Vagina (tissue), 2 donors: ENCODE measurements around the gene PTPRN2. TPM values are rescaled to one million over a fixed set of nuclear protein-coding genes. Genes with fewer than 3 reads are reported as not detected.

ENCODE experiments used
- DNase-seq, 2 donors: peaks; one replicate each; pipeline ENCODE4 v3.0.0-alpha.2; 2017; ENCODE audit errors: extremely low spot score in 2 of 2
- H3K27ac ChIP-seq: fragments of 200-600 bp; sonication (generic); one replicate; pipeline ENCODE4 v1.5.1; 2019
- H3K27me3 ChIP-seq: fragments of 200-600 bp; sonication (generic); one replicate; pipeline ENCODE4 v1.5.1; 2019
- H3K36me3 ChIP-seq, 2 donors: fragments of 200-600 bp; sonication (generic); one replicate each; pipeline ENCODE4 v1.5.1; 2017 to 2019
- H3K4me1 ChIP-seq: fragments of 200-600 bp; sonication (generic); one replicate; pipeline ENCODE4 v1.5.1; 2019
- H3K4me3 ChIP-seq, 2 donors: fragments of 200-600 bp; sonication (generic); 1 replicate in 1 of 2; 2 replicates in 1 of 2; pipeline ENCODE4 v1.5.1; 2016 to 2019
- H3K9me3 ChIP-seq: fragments of 200-600 bp; sonication (generic); one replicate; pipeline ENCODE4 v1.5.1; 2019
- POLR2A ChIP-seq, 2 donors: fragments of 450-650 bp; IDR thresholded peaks; one replicate each; pipeline ENCODE4 v1.6.1; 2017; ENCODE audit warnings: antibody characterized with exemption in 2 of 2, mild to moderate bottlenecking in 2 of 2, moderate library complexity in 2 of 2
- POLR2AphosphoS5 ChIP-seq, 2 donors: sonication (generic); formaldehyde crosslinking; IDR thresholded peaks; one replicate each; pipeline ENCODE4 v1.9.0; 2017; ENCODE audit warnings: antibody characterized with exemption in 2 of 2, mild to moderate bottlenecking in 2 of 2, low read depth in 1 of 2; ENCODE audit not compliant: insufficient read depth in 1 of 2
- intact Hi-C: fragments of 100-400 bp; cut with DNase I; formaldehyde crosslinking; loops from one replicate; pipeline ENCODE4 v1.15.1; 2023
- total RNA-seq: library from RNA; depleted of rRNA; stranded (reverse); fragments of >200 nt; gene quantifications from one replicate; pipeline ENCODE4 v1.2.3, GENCODE V29; 2016
- TF ChIP-seq, protein P1 (sequence below), 3 experiments: fragments of 450-650 bp in 2 of 3; fragments of 200-600 bp in 1 of 3; sonication (generic) in 1 of 3; IDR thresholded peaks; one replicate each; pipeline ENCODE4 v1.5.1; 2017 to 2019; ENCODE audit warnings: antibody characterized with exemption in 3 of 3, mild to moderate bottlenecking in 2 of 3, moderate library complexity in 2 of 3

Gene PTPRN2
- total RNA-seq, 1 donor from 2014 or later: 7.4 TPM

GRCh38 chr7:157865351-157866165, 722.1 kb downstream of the PTPRN2 start:
- no peaks in the 10 kb centered on the region for H3K9me3 ChIP-seq
- no peaks in the 10 kb centered on the region for H3K27me3 ChIP-seq
- H3K4me3 ChIP-seq: no peak overlapping the region
- intact Hi-C loops: no loop called here
- DNase-seq: no peak
- H3K36me3 ChIP-seq: no peaks in the 10 kb centered on the region
- no peak overlapping the region for H3K27ac ChIP-seq
- TF ChIP-seq POLR2AphosphoS5 (IDR thresholded peaks at IDR 0.05; ENCODE audit: insufficient read depth in 1 of 2, low read depth in 1 of 2) (no peak), POLR2A (IDR thresholded peaks at IDR 0.05) (no peak)
- TF ChIP-seq, protein P1, sequence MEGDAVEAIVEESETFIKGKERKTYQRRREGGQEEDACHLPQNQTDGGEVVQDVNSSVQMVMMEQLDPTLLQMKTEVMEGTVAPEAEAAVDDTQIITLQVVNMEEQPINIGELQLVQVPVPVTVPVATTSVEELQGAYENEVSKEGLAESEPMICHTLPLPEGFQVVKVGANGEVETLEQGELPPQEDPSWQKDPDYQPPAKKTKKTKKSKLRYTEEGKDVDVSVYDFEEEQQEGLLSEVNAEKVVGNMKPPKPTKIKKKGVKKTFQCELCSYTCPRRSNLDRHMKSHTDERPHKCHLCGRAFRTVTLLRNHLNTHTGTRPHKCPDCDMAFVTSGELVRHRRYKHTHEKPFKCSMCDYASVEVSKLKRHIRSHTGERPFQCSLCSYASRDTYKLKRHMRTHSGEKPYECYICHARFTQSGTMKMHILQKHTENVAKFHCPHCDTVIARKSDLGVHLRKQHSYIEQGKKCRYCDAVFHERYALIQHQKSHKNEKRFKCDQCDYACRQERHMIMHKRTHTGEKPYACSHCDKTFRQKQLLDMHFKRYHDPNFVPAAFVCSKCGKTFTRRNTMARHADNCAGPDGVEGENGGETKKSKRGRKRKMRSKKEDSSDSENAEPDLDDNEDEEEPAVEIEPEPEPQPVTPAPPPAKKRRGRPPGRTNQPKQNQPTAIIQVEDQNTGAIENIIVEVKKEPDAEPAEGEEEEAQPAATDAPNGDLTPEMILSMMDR (IDR thresholded peaks at IDR 0.05): no peak
- no peaks in the 10 kb centered on the region for H3K4me1 ChIP-seq

GRCh38 chr7:157864911-157865310, 722.7 kb downstream of the PTPRN2 start:
- no peak for TF ChIP-seq POLR2A (IDR thresholded peaks at IDR 0.05)
- TF ChIP-seq POLR2AphosphoS5 (IDR thresholded peaks at IDR 0.05; ENCODE audit: insufficient read depth in 1 of 2, low read depth in 1 of 2): no peak
- TF ChIP-seq, protein P1 (IDR thresholded peaks at IDR 0.05): no peak
- Histone ChIP-seq H3K27me3 (no peaks in the 10 kb centered on the region), H3K27ac (no peak overlapping the region), H3K4me1 (no peaks in the 10 kb centered on the region), H3K9me3 (no peaks in the 10 kb centered on the region), H3K4me3 (no peak overlapping the region), H3K36me3 (no peaks in the 10 kb centered on the region)
- intact Hi-C loops: no loop called here
- DNase-seq: no peak

GRCh38 chr7:157863906-157864810, 723.5 kb downstream of the PTPRN2 start:
- TF ChIP-seq POLR2A (IDR thresholded peaks at IDR 0.05): no peak
- TF ChIP-seq, protein P1 (IDR thresholded peaks at IDR 0.05): no peak
- TF ChIP-seq POLR2AphosphoS5 (IDR thresholded peaks at IDR 0.05; ENCODE audit: insufficient read depth in 1 of 2, low read depth in 1 of 2): no peak
- intact Hi-C loops: no loop called here
- H3K27me3 ChIP-seq: no peaks in the 10 kb centered on the region
- no peaks in the 10 kb centered on the region for H3K4me1 ChIP-seq
- H3K9me3 ChIP-seq: no peaks in the 10 kb centered on the region
- no peak overlapping the region for H3K27ac ChIP-seq
- no peak overlapping the region for H3K4me3 ChIP-seq
- no peaks in the 10 kb centered on the region for H3K36me3 ChIP-seq
- DNase-seq: no peak

DNA sequence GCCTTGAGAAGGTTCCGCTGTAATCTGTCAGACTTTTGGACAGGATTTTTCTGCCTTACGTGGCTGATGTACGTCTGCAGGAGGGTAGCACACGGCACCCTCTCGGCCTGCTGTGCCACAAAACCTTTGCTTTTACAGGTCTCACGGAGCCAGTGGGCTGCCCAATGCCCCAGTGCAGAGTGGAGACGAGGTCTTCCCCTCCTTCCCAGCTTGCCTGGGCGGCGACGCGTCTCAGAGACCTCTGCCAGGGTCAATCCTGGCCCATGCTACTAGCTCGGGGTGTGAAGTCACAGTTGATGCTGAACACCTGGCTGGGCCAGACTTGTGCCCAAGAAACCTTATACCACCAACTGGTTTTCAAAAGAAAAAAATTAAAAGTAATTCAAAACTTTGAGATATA, 724.4 kb downstream of the PTPRN2 start:
- no peak for TF ChIP-seq POLR2AphosphoS5 (IDR thresholded peaks at IDR 0.05; ENCODE audit: insufficient read depth in 1 of 2, low read depth in 1 of 2)
- TF ChIP-seq, protein P1 (IDR thresholded peaks at IDR 0.05): no peak
- no peak for TF ChIP-seq POLR2A (IDR thresholded peaks at IDR 0.05)
- intact Hi-C loops: no loop called here
- H3K4me1 ChIP-seq: no peaks in the 10 kb centered on the region

More for the DNA sequence above, 724.4 kb downstream of the PTPRN2 start:
- H3K9me3 ChIP-seq: no peaks in the 10 kb centered on the region
- no peak overlapping the region for H3K4me3 ChIP-seq
- DNase-seq: no peak
- H3K27ac ChIP-seq: no peak overlapping the region
- no peaks in the 10 kb centered on the region for H3K27me3 ChIP-seq
- no peaks in the 10 kb centered on the region for H3K36me3 ChIP-seq
